Bone marrow (tissue), 2 donors: Measurements from ENCODE around the gene TPMT.
"Not testable (repeated sequence)": the region's sequence is repeated elsewhere in the genome, so short reads cannot be mapped to it uniquely, and the experiment has no call there.

Experiments
- DNase-seq, 2 donors: peaks; one replicate each; lab custom pipeline; 2025; lab: John Stamatoyannopoulos, UW

Gene TPMT

GRCh38 chr6:18155864-18156421, 1.1 kb upstream of the TPMT start:
- peak in 1 of 2 donors; percentile 28 for DNase-seq

- DNase-seq, result peak; percentile 95 to 99
Observed at GRCh38 chr6:18155150-18155863, 430 bp upstream of the TPMT start, which contains the start of gene KDM1B. Gene KDM1B, plus strand, starts transcription at chr6:18155422. Its CDS starts 4,474 bp downstream, at chr6:18159896.

GRCh38 chr6:18153311-18153703, 1.6 kb downstream of the TPMT start:
- DNase-seq, result no peak

GRCh38 chr6:18151801-18152200, 3.1 kb downstream of the TPMT start:
- no peak for DNase-seq

GRCh38 chr6:18151391-18151790, 3.5 kb downstream of the TPMT start:
- DNase-seq, result not testable (repeated sequence)

- DNase-seq, result peak in 1 of 2 donors; percentile 2
Observed at GRCh38 chr6:18148304-18149025, 6.4 kb downstream of the TPMT start.

GRCh38 chr6:18147616-18148015, 7.3 kb downstream of the TPMT start:
- DNase-seq, result no peak

GRCh38 chr6:18147160-18147559, 7.7 kb downstream of the TPMT start:
- DNase-seq, result no peak

- DNase-seq, result no peak
Observed at GRCh38 chr6:18142591-18142861, 12.4 kb downstream of the TPMT start.

- DNase-seq, result no peak
Observed at GRCh38 chr6:18141805-18142590, 12.9 kb downstream of the TPMT start.

- DNase-seq, result no peak
Observed at GRCh38 chr6:18139935-18140621, 14.8 kb downstream of the TPMT start.

- DNase-seq, result no peak
Observed at GRCh38 chr6:18138906-18139305, 16.0 kb downstream of the TPMT start.

GRCh38 chr6:18136260-18136659, 18.6 kb downstream of the TPMT start:
- no peak for DNase-seq

GRCh38 chr6:18135171-18135570, 19.7 kb downstream of the TPMT start:
- DNase-seq, result no peak

- no peak for DNase-seq
Observed at GRCh38 chr6:18132346-18132745, 22.5 kb downstream of the TPMT start.

- DNase-seq, result no peak
Observed at GRCh38 chr6:18126121-18126520, 28.8 kb downstream of the TPMT start.

- peak; percentile 44 to 55 for DNase-seq
Observed at GRCh38 chr6:18122128-18123093, 32.5 kb downstream of the TPMT start, which contains the start of gene NHLRC1. Gene NHLRC1, minus strand, starts transcription at chr6:18122677. Its CDS starts 71 bp downstream, at chr6:18122606.

GRCh38 chr6:18121580-18122127, 33.2 kb downstream of the TPMT start:
- no peak for DNase-seq

GRCh38 chr6:18119236-18119635, 35.6 kb downstream of the TPMT start:
- DNase-seq, result no peak

- no peak for DNase-seq
Observed at GRCh38 chr6:18118330-18118729, 36.5 kb downstream of the TPMT start.
